C4-2B (cell line): ENCODE data around the gene EXD3.

Source experiments
- ZFX ChIP-seq: fragments of 450-650 bp; IDR thresholded peaks from 2 replicates; pipeline ENCODE4 v1.6.1; 2017
- TF ChIP-seq, protein P1 (sequence below): fragments of 450-650 bp; conservative IDR thresholded peaks from 2 replicates; pipeline ENCODE4 v1.5.1; 2017; ENCODE audit warnings: mild to moderate bottlenecking

DNA sequence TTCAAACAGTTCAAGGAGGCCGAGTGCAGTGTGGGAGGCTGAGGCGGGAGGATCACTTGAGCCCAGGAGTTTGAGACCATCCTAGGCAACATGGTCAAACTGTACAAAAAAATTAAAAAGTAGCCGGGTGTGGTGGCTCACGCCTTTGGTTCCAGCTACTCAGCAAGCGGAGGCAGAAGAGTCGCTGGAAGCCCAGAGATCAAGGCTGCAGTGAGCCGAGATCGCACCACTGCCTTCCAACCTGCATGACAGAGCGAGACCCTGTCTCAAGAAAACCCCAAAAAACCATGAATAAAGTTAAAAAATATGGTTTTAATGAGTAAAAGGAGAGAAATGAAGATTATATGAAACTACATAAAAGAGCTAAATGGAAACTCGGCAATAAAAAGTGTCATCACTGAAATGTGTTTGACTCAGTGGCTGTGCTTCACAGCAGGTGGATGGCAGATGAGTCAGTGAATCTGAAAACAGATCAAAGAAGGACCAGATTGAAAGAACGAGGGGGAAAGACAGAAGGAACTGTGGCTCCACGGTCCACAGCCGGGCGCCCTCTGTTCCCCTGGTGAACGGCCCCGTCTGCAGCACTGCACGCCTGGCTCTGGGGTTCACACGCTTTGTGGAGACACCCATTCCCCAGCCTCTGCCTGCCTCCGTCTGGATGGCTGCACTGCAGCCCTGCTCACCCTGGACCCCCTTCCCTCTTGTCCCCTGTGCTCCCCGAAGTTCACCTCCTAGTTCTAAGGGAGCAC is 25.1 kb downstream of the EXD3 start:
- TF ChIP-seq, protein P1, sequence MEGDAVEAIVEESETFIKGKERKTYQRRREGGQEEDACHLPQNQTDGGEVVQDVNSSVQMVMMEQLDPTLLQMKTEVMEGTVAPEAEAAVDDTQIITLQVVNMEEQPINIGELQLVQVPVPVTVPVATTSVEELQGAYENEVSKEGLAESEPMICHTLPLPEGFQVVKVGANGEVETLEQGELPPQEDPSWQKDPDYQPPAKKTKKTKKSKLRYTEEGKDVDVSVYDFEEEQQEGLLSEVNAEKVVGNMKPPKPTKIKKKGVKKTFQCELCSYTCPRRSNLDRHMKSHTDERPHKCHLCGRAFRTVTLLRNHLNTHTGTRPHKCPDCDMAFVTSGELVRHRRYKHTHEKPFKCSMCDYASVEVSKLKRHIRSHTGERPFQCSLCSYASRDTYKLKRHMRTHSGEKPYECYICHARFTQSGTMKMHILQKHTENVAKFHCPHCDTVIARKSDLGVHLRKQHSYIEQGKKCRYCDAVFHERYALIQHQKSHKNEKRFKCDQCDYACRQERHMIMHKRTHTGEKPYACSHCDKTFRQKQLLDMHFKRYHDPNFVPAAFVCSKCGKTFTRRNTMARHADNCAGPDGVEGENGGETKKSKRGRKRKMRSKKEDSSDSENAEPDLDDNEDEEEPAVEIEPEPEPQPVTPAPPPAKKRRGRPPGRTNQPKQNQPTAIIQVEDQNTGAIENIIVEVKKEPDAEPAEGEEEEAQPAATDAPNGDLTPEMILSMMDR: no peak
- no peak for TF ChIP-seq ZFX
